DND-41 (cell line): ENCODE results near the gene ZNF197.
A peak's percentile ranks its signal among the peaks of the same experiment; 100 is the strongest.

ENCODE experiments used
- ATAC-seq: fragments of 200-7000 bp; cut with Tn5 transposase; 3 replicates; pipeline ENCODE4 v1.9.1; 2021; ENCODE audit warnings: low read depth; ENCODE audit not compliant: insufficient read depth
- DNase-seq: peaks from one replicate; pipeline ENCODE4 v3.0.0-alpha.2; 2020
- H2AFZ ChIP-seq: 2 replicates; pipeline ENCODE4 v1.6.0; 2012; ENCODE audit warnings: low read depth, low read length
- H3K27ac ChIP-seq: 2 replicates; pipeline ENCODE4 v1.5.1; 2012; ENCODE audit warnings: low read length, inconsistent platforms
- H3K27me3 ChIP-seq: fragments of 200-600 bp; sonication (generic); 2 replicates; pipeline ENCODE4 v1.6.0; 2012; ENCODE audit warnings: low read length, mild to moderate bottlenecking, inconsistent platforms; ENCODE audit not compliant: insufficient read depth, poor library complexity
- H3K36me3 ChIP-seq: 2 replicates; pipeline ENCODE4 v1.5.1; 2012; ENCODE audit warnings: low read length, inconsistent platforms; ENCODE audit not compliant: insufficient read depth
- H3K4me1 ChIP-seq: 2 replicates; pipeline ENCODE4 v1.5.1; 2012; ENCODE audit warnings: mild to moderate bottlenecking, low read length; ENCODE audit not compliant: insufficient read depth
- H3K4me2 ChIP-seq: 2 replicates; pipeline ENCODE4 v1.6.0; 2012; ENCODE audit warnings: mild to moderate bottlenecking, moderate library complexity, low read length, inconsistent platforms; ENCODE audit not compliant: insufficient read depth
- H3K4me3 ChIP-seq, 2 experiments: fragments of 200-600 bp in 1 of 2; shearing (Covaris generic) in 1 of 2; 2 replicates each; pipeline ENCODE4 v1.5.1; 2012 to 2016; ENCODE audit warnings: inconsistent platforms in 2 of 2, low read length in 2 of 2, mild to moderate bottlenecking in 2 of 2, low read depth in 1 of 2, moderate library complexity in 1 of 2
- H3K79me2 ChIP-seq: 2 replicates; pipeline ENCODE4 v1.6.0; 2012; ENCODE audit warnings: low read length, inconsistent platforms; ENCODE audit not compliant: insufficient read depth
- H3K9ac ChIP-seq: 2 replicates; pipeline ENCODE4 v1.6.0; 2012; ENCODE audit warnings: low read depth, mild to moderate bottlenecking, inconsistent platforms, low read length, moderate library complexity
- H3K9me3 ChIP-seq: 2 replicates; pipeline ENCODE4 v1.5.1; 2012; ENCODE audit warnings: low read length, moderate library complexity, mild to moderate bottlenecking, inconsistent platforms; ENCODE audit not compliant: insufficient read depth, severe bottlenecking
- H4K20me1 ChIP-seq: 2 replicates; pipeline ENCODE4 v1.6.0; 2012; ENCODE audit warnings: low read length; ENCODE audit not compliant: insufficient read depth
- CTCF ChIP-seq: IDR thresholded peaks from 2 replicates; pipeline ENCODE4 v1.5.1; 2012; ENCODE audit warnings: borderline replicate concordance, low read length, moderate library complexity, mild to moderate bottlenecking; ENCODE audit not compliant: poor library complexity, severe bottlenecking; ENCODE audit errors: extremely low read depth
- EZH2 ChIP-seq: IDR thresholded peaks from 3 replicates; pipeline ENCODE4 v1.6.1; 2012; ENCODE audit warnings: borderline replicate concordance, low read depth, mild to moderate bottlenecking, moderate library complexity, low read length, inconsistent platforms; ENCODE audit not compliant: severe bottlenecking

The ZNF197 gene

DNA sequence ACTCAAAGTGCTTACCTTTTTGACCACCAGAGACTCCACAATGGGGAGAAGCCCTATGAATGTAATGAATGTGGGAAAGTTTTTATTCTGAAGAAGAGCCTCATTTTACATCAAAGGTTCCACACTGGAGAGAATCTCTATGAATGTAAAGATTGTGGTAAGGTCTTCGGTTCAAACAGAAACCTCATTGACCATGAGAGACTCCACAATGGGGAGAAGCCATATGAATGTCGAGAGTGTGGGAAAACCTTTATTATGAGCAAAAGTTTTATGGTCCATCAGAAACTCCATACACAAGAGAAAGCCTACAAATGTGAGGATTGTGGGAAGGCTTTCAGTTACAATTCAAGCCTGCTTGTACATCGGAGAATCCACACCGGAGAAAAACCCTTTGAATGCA is 18.2 kb downstream of the ZNF197 start:
- peaks cover 71% of the 10 kb centered on the region for H3K36me3 ChIP-seq
- peaks cover 17% of the 10 kb centered on the region; the same call in 1 of the 2 replicates for H3K79me2 ChIP-seq
- H3K4me1 ChIP-seq, result no peaks in the 10 kb centered on the region
- H3K9me3 ChIP-seq, result peaks cover 8% of the 10 kb centered on the region
- no peaks in the 10 kb centered on the region for H3K27me3 ChIP-seq
- ATAC-seq (no peak), DNase-seq (no peak)
- H4K20me1 ChIP-seq, result no peaks in the 10 kb centered on the region; the same call in 1 of the 2 replicates
- no peak overlapping the region for H3K4me2 ChIP-seq
- H3K9ac ChIP-seq, result no peak overlapping the region
- no peak overlapping the region for H3K27ac ChIP-seq
- no peak overlapping the region for H3K4me3 ChIP-seq
- TF ChIP-seq EZH2 (no peak), CTCF (no peak)
- H2AFZ ChIP-seq, result no peak overlapping the region

- Histone ChIP-seq H4K20me1 (no peaks in the 10 kb centered on the region), H3K4me3 (no peak overlapping the region), H3K4me2 (no peak overlapping the region), H3K4me1 (no peaks in the 10 kb centered on the region), H3K9me3 (no peaks in the 10 kb centered on the region), H3K27ac (no peak overlapping the region), H3K36me3 (peaks cover 25% of the 10 kb centered on the region), H3K79me2 (no peaks in the 10 kb centered on the region), H3K27me3 (no peaks in the 10 kb centered on the region), H3K9ac (no peak overlapping the region), H2AFZ (no peak overlapping the region)
- TF ChIP-seq CTCF (no peak), EZH2 (no peak)
- no peak for DNase-seq
- no peak for ATAC-seq
Measured at GRCh38 chr3:44647771-44648170, 22.9 kb downstream of the ZNF197 start.

DNA sequence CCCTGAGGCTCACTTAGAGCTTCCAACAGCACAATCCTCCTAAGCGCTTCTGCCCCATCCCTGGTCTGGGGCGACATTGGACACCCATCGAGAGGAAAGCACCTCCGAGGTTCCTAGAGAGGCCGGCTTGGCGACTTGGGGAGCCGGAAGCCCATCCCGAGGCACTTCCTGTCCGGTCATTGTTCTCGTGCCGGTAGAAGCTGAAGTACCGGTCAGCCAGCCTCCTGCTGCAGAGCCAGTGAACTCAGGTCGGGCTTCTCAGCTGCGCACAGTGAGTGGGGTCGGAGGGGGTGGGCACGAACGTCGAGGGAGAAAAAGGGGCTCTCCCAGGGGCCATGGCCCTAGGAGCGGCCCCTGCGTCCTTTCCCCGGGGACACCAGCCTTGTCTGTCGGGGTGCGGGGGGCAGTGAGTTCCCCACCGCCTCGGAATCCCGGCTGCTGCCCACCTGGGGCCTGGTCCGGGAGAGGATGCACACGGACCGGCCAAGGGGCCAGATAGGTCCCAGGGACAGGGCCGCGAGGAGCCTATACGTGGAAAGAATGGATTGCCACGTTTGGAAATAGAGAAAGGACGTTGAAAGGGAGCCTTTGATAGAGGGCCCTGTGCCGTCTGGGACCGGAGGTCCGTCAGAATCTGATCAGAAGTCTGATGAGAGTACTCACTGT is 23.9 kb downstream of the ZNF197 start, which contains the start of gene ZNF35:
TSS of gene ZNF35 (plus strand) at position 169 of the 666 bp plus-strand sequence. CDS start 2,336 bp downstream, outside the sequence.
- Histone ChIP-seq H3K79me2 (no peaks in the 10 kb centered on the region), H3K36me3 (peaks cover 16% of the 10 kb centered on the region), H3K4me1 (no peaks in the 10 kb centered on the region), H2AFZ (no peak within 1 kb of the TSS), H4K20me1 (no peaks in the 10 kb centered on the region), H3K27ac (no peak within 1 kb of the TSS), H3K9ac (no peak within 1 kb of the TSS), H3K27me3 (no peaks in the 10 kb centered on the region), H3K4me3 (no peak within 1 kb of the TSS), H3K4me2 (no peak within 1 kb of the TSS), H3K9me3 (no peaks in the 10 kb centered on the region)
- ATAC-seq, result peak; percentile 27; the same call in 1 of the 3 replicates
- no peak for DNase-seq
- no peak for TF ChIP-seq CTCF
- no peak for TF ChIP-seq EZH2
